HG03045 (cell line): ENCODE results near the gene CCSER2.
"Not testable (repeated sequence)": the region's sequence is repeated elsewhere in the genome, so short reads cannot be mapped to it uniquely, and the experiment has no call there.

Experiments used
- ATAC-seq: cut with Tn5 transposase; IDR thresholded peaks from one replicate; pipeline ENCODE4 v1.9.1; 2021; ENCODE audit warnings: mild to moderate bottlenecking, moderate library complexity; ENCODE audit not compliant: unreplicated experiment

The CCSER2 gene

DNA sequence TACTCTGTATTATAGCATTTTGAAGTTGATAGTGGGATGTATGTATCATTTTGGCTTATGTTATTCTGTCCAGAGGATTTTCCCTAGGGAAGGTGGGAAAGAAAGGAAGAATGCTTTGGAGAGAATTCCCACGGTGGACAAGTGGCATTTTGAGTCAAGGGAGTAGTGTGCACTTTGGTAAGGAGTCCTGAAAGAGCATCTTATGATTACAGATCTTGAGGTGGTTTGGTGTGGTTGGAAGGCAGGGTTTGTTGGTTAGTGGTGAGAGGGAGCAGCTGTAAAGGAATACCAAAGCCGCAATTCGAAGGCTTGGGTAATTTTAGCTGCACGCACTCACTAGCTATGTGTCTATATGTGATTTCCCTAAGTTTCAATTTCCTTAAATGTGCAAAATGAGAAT is 16.1 kb downstream of the CCSER2 start:
- ATAC-seq: no peak

GRCh38 chr10:84347575-84348002 is 19.2 kb downstream of the CCSER2 start:
- ATAC-seq: not testable (repeated sequence)

GRCh38 chr10:84348447-84348846 is 20.1 kb downstream of the CCSER2 start:
- ATAC-seq: no peak

DNA sequence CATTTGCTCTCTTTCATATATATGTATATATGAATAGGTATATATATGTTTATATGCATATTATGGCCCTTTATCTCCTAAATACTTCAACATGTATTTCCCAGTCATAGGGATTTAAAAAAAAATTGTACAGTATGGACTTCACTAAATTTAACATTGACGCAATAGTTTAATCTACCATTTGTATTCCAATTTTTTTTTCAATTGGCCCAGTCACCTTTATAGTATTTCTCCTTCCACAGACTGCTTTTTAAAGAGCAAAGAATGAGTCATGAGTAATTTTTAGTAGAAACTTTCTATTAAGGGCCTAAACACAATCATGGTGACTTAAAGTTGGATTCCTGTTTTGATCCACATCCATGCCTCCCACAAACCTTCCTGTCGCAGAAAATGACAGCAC is 20.5 kb downstream of the CCSER2 start:
- no peak for ATAC-seq

- ATAC-seq: peak; percentile 86
Measured at GRCh38 chr10:84352251-84352842, 24.0 kb downstream of the CCSER2 start.

DNA sequence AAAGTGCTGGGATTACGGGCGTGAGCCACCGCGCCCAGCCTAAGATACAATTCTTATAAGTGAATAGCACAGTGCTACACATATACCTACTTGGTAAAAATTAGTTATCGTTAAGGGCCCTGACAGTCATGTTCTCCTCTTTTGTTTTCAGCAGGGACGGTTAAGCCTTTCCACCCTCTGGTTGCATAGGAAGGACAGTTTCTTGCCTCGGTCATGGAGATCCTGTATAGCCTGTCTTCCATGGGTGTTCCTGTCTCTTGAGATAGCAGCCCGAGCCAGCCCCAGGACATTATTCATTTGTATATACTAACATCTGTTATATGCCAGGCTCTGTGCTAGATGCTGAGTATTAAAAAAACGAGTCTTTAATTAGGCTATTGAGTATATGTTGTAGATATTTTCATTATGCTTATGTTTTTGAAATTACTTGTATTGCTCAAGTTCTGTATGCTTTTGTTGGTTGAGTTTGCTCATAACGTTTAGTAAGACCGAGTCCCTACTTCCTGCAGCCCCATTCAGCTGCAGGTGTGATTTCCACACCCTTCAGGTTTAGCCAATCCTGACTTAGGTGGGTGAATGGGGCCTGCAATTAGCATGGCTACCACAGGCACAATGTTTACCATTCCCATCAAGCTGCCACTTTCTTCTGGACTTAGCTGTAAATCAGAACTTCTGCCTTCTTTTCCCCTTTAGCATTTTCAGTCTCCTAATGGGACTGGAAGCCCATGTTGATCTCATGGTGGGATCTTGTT is 24.8 kb downstream of the CCSER2 start:
- ATAC-seq: no peak

DNA sequence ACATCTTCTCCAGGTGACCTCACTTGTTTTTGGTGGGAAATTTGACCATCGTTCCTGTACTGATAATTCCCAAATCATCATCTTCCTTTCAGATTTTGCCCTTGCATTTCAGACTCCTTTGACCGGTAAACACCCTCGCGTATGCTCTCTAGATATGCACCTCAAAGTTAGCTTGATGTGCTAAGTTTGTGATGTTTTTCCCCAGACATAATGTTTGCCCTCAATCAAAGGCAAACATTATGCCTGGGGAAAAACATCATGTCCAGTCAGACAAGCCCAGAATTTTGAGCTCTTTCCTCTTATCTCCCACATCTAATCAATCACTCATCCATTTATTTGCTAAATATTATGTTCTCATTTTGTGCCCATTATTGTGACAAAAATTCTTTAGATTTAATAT is 26.2 kb downstream of the CCSER2 start:
- ATAC-seq: no peak

GRCh38 chr10:84355106-84355505 is 26.7 kb downstream of the CCSER2 start:
- ATAC-seq: no peak

DNA sequence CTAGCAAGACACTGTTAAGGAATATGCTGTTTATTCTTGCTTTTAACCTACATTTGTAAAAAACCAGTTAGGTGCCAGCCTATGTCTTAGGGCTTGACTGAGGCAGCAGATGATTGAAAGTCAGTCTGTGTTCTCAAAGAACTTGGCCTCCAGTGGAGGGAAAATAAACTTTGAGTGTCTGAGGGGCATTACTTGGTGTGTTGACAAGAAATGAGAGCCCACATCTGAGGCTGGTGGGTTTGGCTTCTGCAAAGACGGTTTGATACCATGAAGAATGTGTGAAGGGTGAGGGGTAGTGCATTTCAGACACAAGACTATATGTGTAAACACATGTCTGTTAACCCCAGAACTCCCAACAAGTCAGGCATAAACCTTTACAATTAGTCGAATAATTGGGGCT is 28.5 kb downstream of the CCSER2 start:
- no peak for ATAC-seq

GRCh38 chr10:84358743-84359142 is 30.4 kb downstream of the CCSER2 start:
- no peak for ATAC-seq

DNA sequence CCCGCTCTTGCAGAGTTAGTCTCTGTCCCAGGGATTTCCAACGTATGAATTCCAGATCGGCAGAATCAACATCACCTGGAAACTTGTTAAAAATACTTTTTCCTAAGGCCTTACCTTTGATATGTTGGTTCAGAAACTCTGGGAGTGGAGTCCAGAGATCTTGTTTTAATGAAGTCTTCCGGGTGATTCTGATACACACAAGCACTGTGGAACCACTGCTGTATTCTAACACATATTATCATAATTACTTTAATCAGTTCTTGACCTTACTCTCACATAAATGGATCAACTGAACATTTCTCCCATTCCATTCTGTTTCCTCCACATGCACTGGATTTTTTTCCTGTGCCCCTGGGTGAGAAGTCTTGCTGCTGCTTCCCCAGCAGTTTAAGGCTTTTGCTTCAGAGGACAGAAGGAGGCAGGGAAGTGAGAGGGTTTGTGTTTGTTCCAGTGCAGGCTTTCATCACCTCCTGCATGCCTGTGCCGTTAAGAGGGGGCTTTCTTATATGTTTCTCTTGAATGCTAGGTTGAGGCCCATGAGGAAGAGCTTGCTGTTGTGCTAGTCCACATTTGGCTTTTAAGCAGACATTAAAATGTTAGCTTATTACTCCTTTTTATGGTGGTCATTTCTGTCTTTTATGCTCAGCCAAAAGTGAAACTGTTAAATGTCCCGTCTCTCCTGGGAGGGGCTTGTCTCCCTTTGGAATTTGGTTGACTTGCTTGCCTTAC is 32.4 kb downstream of the CCSER2 start:
- no peak for ATAC-seq

GRCh38 chr10:84365335-84365881 is 37.0 kb downstream of the CCSER2 start:
- ATAC-seq: no peak

DNA sequence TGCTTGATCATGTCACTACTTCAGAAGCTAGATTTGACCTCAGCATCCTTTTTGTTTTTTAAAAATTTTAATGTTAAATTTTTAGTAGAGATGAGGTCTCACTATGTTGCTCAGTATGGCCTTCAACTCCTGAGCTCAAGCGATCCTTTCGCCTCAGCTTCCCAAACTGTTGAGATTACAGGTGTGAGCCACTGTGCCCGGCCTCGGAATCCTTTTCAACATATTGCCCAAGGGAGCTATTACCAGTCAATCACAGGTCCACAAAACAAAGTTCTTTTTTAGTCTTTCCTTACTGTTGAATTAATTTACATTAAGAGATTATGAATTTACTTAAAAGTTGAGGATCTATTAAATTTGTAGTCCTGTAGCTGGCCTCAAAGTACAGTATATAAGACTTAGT is 37.7 kb downstream of the CCSER2 start:
- no peak for ATAC-seq

- ATAC-seq: no peak
Measured at GRCh38 chr10:84367256-84367655, 38.9 kb downstream of the CCSER2 start.

DNA sequence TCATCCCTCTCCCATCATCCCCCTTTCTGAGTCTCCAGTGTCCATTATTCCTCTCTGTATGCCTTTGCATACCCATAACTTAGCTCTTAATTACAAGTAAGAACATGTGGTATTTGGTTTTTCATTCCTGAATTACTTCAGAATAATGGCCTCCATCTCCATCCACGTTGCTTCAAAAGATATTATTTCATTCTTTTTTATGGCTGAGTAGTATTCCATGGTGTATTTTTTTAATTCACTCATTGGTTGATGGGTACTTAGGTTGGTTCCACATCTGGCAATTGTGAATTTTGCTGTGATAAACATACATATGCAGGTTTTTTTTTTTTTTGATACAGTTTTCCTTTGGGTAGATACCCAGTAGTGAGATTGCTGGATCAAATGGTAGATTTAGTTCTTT is 40.4 kb downstream of the CCSER2 start:
- ATAC-seq: no peak

- no peak for ATAC-seq
Measured at GRCh38 chr10:84370283-84370682, 41.9 kb downstream of the CCSER2 start.

DNA sequence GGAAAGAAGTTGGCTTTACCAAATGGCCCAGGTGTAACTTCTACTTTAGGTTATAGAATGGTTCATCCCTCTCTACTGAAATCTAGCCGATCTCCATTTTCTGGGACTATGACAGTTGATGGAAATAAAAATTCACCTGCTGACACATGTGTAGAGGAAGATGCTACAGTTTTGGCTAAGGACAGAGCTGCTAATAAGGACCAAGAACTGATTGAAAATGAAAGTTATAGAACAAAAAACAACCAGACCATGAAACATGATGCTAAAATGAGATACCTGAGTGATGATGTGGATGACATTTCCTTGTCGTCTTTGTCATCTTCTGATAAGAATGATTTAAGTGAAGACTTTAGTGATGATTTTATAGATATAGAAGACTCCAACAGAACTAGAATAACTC is 43.6 kb downstream of the CCSER2 start:
- no peak for ATAC-seq

DNA sequence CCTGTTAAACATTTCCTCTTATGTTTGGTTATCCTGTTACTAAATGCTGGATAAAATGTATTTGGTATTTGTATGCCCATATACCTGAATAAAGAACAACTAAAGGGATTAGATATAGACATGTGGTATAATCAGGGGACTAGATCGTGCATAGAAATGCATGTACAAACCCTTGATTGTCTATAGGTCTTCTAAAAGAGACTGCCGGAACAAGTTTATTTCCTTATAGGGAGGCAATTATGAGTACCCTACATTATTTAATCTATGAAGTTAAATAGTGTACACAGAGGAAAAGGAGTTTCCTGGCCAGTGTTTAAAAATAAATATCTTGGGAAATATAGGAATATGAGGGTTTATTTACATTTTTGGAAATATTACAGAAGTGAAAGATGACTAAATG is 44.6 kb downstream of the CCSER2 start:
- ATAC-seq: no peak

DNA sequence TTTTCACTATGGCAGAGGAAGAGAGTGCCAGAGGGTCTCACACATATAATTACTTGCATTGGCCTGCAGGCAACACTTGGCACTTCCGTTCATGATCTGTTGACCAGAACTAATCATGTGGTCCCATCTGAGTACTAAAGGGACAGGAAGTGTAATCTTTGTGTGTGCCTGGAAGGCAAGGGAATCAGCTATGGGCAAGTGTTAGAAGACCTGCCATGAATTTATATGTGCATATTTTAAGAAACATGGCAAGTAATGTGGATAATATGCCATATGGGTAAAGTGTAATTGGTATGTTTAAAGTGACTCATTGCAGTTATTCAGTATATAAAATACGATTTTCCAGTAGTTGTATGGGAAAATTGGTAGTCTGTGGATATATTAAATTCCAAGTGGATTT is 46.1 kb downstream of the CCSER2 start:
- no peak for ATAC-seq

DNA sequence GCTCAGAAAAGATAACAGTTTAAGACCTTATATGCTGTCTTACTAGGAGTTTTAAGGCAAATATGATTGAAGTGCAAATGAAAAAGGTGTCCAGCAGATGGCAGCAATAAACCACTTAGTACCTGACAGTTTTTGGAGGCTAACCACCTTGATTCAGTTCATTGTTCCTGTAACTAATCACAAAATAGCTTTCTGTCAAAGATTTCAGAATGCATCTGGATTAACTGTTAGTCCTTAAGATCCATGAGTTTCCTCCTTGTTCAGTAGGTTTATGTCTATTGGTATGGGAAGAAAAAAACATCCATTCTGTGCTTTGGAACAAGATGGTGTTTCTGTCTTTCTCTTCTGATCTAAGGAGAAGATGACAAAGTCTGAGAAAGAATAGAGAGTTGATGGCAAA is 46.6 kb downstream of the CCSER2 start:
- no peak for ATAC-seq

DNA sequence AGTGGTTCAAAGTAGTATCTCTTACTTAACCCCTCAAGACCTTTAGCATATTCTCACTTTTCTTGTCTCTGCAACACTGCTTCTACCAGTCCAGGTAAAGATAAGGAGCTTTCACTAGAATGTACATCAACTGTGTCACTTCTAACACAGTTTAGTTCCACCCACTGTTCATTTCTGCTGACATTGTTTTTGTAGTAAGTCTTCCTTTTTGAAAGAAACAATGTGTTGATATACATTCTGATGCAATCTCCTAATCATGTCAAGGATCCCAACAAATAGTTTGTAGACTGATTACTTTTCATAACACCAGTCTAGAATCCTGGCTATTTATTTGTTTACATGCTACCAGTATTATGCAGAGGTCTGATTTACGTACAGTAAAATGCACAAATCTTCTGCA is 47.5 kb downstream of the CCSER2 start:
- ATAC-seq: no peak

- ATAC-seq: no peak
Measured at GRCh38 chr10:84388148-84388547, 59.8 kb downstream of the CCSER2 start.
